ENCODE data around the gene ITPKB.

Gene ITPKB

DNA sequence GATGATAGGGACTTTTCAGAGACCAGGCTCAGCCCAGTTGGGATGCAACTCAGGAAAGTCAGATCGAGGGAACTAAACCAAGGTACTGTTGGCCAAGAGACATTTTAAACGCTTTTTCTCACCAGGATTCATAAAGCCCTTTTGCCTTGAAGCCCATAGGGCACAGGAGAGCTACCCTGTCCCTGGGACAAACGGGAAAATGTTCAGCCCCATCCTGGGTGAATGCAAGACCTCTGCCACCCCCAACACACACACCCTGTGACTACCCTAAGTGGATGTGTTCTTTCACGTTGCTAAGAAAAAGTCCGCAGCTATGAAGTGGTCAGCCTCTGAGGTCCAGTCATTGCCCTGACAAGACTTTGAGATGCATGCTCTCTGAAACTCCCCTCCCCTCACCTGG lies 58.4 kb downstream of the ITPKB start:
- no peak for DNase-seq
- intact Hi-C loops (cut with DNase I): loop anchor here (10.0 kb wide), 1 partner anchor 46 kb away; no protein-coding TSS in a partner anchor

DNA sequence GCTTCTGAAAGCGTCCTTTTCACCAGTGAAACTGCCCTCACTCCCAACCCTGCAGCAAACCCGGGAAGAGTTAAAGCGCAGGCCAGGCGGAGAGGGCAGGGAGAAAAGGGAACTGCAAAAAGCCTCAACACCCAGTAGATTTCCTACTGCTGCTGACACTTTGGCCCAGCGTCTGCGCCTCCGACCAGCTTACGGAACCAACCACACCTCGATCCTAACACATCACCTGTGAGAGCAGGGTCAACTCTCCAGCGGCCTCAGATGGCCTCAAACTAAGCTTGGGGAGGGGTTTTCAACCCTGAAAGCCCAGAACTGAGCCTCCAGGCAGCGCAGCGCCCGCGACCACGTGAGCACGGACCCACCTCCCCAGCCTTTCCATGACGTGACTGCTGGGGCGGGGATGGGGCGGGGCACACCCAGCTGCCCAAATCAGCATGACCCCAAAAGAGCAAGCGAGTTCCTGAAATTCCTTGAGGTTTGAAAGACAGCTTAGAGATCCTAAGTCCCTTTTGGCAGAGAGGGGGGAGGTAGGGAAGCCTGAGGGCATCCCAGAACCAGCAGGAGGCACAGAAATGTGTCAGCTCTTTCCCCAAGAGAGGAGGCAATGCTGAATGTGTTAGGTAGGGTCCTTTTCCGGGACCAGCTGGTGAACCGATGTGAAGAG lies 59.1 kb downstream of the ITPKB start:
- DNase-seq: peak; percentile 72 to 93 (median 84)
- intact Hi-C loops (cut with DNase I): loop anchor here (10.0 kb wide), 1 partner anchor 45 kb away; no protein-coding TSS in a partner anchor

DNA sequence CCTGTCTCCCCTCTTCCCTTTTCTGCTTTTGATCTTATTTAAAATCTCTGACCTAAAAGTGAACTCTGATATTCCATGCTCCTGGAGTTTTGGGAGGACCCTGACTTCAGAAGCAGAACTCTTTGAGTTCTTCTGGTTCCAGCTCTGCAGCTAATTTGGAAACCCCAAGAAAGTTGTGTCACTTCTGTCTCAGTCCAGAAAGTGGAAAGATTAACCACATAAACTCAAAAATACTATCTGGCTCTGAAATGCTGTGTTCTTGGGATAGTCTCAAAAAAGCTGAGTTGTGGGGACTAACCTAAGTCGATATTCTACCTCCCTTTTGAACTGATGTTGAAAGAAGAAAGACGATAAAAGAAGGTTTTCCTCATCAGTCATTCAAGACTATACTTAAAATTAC lies 59.8 kb downstream of the ITPKB start:
- no peak for DNase-seq
- intact Hi-C loops (cut with DNase I): no loop called here

DNA sequence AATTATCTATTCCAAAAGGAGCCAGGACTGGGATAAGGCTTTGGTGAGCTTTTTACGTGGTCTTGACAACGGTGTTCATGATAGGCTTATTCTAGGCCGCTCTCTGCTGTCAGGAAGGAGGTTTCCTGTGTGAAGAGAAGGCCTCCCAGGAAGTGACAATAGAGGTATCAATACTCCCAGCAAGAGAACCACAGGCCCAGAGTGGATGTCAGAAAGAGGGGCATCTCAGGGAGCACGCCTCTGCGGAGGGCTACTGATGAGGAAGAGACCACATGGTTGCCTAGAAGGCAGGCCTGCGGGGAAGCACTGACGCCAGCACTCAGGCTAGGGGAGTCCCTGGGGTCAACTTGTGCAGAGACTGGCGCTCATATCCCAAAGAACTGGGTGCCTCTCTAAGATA lies 60.4 kb downstream of the ITPKB start:
- no peak for DNase-seq
- intact Hi-C loops (cut with DNase I): no loop called here

DNA sequence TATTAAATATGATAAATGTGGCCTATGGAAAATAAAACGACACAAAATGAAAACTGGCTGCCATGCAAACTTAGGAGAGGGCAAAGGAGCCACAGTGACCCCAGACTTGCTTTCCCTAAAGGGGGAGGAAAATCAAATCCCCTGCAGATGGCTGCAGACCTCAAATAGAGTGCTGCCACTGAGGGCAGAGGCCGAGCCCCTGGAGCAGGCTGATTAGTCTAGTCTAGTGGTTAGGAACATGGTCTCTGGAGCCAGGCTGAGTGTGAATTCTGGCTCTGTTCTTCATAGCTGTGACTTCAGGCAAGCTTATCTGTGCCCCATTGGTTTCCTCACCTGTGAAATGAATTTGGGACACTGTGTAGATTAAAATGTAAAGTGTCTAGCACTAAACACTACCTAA lies 60.8 kb downstream of the ITPKB start:
- intact Hi-C loops (cut with DNase I): no loop called here
- DNase-seq: no peak

DNA sequence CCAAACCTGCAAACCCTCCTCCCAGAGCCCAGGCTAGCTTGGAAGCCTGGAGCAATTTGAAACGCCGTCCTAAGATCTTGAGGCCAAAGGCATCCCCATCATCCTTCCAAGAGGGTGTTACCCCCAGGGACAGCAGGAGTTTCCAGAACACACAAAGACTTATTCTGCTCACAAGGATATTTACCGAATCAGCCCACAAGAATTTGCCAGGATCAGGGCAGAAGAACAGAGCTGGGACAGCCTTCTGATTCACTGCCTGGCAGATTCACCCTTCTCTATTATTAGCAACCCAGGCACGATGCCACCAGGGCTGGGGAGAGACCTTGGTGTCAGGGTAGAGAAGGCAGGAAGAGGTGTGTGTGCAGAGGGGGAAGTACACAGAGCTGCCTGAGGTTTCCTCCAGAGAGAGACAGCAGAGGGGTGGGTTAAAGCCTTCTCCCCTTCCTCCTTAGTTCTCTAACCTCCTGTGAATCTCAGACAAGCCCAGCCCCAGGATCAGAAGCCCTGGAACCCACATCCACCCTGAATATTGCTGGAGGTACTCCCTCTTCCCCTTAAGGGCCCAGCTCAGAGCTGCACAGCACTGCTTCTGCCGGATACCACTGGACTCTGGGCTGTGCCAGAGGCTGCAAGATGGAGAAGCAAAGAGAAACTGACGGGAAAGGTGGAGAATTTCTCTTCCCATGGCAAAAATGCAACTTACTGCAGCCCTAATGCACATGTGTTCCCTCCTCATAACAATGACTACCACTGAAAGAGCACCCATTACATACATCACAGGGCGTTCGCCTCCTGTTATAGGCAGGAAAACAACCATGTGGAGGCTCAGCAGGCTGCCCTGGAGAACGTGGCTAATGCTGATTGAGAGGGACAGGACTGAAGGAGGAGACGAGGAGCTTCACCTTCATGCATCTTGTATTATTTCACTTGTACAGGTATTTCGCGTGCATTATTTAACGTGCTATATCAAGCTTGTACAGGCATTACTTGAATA lies 61.8 kb downstream of the ITPKB start:
- intact Hi-C loops (cut with DNase I): no loop called here
- DNase-seq: peak; percentile 55 to 96 (median 86)

DNA sequence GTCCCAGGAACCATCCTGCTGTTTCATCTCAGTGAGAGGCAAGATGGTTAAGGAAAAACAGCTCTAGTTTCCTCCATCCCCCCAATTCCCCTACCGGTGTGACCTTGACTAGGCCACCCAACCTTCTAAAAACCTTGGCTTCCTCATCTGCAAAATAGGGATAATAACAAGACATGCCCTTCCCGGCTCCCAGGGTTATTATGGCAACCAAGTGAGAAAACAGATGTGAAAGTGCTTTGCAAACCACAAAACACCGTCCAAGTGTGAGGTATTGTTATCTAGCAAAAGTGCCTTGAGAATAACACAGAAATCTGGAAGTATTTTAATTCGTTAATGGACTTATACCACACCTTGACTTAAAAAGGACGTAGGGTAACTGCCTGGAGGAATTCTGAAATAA lies 62.7 kb downstream of the ITPKB start:
- DNase-seq: no peak
- intact Hi-C loops (cut with DNase I): no loop called here

DNA sequence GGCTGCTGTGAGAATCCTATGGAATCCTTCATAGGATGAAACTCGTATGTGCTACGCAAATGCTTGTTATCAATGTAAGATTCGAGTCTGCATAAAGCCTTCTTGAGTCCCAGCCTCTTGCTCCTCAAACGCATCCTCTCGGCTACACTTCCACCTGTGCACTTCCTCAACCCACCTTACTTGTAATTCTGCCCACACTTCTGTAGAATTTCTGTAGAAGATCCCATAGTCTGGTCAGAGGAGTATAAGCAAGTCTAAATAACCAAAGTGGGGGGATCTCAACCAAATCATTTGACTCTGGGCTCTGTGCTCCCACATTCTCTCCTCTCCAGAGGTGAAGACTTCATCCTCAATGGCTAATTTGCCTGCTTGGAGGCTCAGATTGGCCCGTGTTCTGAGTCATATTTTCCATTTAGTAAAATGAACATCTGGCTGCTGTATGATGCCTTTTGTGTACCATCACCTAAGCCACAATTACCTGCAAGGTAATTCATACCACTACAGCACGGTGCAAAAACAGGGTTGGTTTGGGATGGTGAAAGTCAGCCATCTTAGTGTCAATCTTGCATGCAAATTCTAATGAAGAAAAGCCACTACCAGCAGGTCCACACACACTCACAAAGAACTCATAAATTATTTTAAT lies 63.2 kb downstream of the ITPKB start:
- intact Hi-C loops (cut with DNase I): no loop called here
- DNase-seq: no peak

DNA sequence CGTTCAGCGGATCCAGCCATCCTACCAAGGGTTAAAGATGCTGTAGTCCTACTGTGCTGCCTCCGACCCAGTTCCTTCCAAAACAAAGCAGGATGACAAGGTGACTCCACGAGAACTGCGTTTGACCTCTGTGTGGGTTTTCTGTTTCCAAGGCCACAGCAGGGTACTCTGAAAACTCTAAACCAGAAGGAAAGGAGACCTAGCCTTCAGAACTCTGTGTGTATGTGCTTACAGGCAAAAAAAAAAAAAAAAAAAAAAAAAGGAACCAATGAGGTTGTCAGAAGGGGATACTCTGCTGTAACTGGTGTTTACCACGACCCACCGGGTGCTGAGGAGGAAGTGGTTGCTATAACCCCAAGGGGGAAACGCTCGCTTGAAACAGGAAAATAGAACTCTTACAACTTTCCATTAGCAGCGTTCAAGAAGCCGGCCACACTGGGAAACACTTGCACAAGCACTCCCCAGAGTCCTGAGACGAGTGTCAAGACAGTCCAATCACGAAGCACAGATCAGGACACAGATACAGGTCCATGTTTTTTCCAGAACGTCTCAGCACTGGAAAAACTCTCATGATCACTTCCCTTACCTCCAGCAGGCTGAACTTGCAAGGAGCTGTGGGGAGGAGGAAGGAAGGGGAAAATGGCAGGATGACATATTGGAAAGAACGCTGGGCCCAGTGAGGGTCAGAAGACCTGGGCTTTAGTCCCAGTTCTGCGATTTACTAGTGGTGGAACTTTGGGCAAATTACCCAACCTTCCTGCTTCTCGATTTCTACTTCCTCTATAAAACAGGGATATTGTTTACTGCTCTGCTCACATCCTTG lies 64.0 kb downstream of the ITPKB start:
- intact Hi-C loops (cut with DNase I): no loop called here
- DNase-seq: peak in 6 of 42 donors; percentile 45 to 64 (median 54)

DNA sequence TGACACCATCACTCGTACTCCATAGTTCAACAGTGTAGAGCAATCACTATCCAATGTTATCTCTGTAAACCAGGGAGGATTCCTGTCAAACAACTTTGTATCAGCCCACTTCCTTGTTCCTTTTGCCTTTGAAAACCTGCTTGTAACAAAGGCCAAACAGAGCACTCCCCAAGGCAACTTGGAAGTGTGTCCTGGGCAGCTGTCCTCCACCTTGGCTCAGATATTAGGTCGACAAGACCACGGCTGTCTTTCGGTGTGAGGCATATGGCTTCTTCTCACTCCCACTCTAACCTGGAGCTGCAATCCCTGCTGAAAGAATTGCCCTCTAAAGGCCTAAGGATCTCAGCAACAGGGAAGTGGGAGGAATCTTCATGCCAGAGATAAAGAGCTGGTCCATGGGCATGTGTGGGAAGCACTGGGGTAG lies 66.7 kb downstream of the ITPKB start:
- intact Hi-C loops (cut with DNase I): no loop called here
- DNase-seq: no peak

DNA sequence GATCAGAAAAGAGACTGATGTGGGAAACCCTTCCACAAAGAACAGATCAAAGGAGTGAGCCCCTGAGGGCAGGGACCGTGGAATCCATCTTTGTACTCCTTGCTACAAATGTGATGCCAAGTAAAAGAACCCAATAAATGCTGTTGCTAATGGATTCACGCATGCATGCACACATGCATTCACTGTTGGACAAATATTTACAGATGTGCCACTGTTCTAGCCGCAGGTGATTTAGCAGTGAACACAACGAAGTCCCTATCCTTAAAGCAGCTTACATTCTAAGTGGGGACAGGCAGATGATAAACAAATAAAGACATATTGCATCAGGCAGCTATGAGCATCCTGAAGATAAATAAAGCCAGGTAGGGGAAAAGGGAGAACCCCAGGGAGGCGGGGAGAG lies 67.8 kb downstream of the ITPKB start:
- no peak for DNase-seq
- intact Hi-C loops (cut with DNase I): no loop called here

DNA sequence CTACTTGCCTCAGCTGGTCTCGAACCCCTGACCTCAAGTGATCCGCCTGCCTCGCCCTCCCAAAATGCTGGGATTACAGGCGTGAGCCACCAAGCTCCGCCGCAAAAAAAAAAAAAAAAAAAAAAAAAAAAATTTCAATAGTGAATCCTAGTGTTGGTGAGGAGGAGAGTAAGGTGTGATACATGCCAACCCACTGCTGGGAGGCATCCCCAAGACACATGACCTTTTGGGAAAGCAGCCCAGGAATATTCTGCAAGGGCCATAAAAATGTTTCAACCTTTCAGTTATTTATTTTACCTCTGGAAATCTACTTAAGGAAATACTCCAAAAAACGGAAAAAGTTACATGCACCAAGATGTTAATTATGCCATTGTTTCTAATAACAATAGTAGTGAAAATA lies 69.0 kb downstream of the ITPKB start:
- intact Hi-C loops (cut with DNase I): no loop called here
- DNase-seq: no peak

DNA sequence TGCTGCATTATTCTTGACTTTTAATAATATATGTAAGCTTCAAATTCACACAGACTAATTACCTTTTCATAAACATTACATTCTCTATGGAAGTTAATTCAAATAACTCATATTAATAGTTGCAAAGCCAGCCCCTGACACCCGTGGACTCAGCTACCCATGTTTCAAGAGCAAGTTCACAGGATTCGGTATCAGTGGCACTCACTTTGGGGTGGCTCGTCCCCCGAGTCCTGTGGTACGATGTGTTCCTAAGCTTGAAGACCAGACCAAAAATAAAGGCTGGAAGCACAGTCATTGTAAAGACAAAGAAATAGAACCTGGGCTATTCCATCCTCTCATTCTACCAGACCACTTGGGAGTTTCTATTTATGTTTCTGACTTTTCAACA lies 70.9 kb downstream of the ITPKB start:
- DNase-seq: no peak
- intact Hi-C loops (cut with DNase I): no loop called here

DNA sequence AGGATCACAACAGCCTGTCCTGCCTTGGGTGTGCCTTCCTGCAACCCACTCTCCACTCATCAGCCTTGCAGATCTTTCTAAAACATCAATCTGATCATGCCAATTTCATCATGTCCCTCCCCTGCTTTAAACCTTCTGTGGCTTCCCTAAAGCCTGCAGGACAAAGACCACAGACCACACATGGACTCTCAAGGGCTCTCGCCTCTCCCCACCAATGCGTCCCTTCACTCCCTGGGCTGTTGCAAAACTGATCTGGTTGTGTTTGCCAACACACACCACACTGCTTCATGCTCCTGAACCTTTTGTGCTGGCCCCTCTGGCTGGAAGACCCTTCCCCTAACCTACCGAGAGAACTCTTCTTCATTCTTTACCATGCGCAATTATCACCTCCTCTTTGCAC lies 72.4 kb downstream of the ITPKB start:
- intact Hi-C loops (cut with DNase I): no loop called here
- no peak for DNase-seq

DNA sequence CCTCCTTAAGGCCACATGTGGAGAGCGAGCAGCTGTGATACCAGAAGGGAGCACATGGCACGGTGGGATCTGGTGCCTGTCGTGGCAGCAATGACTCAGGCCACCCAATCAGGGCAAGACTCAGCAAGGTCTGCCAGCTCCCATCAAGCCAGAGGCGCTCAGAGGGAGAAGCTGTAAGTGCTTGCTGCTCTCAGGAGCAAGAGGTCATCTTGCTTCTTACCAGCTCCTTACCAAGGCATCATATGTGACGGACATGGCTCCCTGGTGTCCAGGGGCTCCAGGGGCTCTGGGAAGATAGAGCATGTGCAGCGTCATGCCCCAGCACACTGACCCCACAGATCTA lies 72.9 kb downstream of the ITPKB start:
- DNase-seq: no peak
- intact Hi-C loops (cut with DNase I): no loop called here

DNA sequence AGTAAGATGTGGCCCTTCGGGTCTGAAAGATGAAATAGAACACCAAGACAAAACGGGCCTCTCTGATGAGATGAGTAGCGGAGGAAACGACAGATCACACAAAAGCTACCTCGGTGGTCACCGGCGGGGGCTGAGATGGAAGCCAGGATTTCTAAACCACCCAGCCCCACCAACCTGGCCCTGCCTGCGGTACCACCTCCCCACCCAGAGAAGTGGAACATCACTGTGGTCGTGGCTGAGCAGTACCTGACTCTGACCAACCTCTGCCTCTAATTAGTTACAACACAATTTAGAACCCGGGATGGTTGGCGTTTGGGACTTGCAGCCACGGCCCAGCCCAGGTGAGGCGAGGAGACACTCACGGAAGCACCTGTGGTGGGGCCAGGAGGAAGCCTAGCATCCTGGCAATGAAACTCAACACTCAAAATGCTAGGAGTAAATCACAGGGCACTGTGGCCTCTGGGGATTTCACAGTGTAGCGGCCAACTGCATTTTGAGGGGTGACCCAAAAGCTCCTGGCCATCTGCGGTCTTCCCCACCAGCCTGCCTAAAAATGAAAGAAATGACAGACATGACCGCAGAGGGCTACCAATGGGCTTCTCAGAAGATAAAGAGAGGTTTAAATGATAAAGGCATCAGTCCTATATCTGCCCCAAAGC lies 73.4 kb downstream of the ITPKB start:
- intact Hi-C loops (cut with DNase I): no loop called here
- DNase-seq: no peak

DNA sequence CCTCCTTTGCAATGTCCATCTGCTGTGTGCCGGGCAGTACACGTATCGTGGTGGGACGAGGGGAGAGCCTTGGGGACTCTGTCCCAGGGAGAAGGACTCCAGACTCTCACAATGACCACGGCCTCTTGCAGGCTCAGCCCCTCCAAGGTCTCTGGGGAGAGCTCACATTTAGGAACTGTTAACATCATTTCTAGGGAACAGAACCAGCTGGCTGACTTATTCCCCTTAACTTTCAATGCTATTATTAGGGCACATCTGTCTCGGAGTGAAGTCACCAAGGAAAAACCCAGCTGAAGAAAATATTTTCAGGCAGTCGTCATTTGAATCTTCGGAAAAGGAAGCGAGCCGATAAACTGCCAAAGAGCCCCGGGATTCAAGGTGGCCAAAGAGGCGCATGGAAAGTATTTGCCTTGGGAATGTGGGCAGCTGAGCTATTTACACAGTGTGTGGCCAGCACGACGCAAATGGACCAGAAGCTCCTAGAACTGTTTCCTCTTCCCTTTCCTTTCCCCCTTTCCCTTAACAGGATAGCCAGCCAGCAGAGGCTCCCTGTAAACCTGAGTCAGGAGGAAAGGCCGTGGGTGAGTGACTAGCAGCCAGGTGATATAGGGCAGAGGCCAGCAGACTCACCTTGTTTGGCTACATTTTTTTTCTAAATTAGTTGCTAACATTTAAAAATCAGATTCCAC lies 74.5 kb downstream of the ITPKB start:
- DNase-seq: no peak
- intact Hi-C loops (cut with DNase I): no loop called here

DNA sequence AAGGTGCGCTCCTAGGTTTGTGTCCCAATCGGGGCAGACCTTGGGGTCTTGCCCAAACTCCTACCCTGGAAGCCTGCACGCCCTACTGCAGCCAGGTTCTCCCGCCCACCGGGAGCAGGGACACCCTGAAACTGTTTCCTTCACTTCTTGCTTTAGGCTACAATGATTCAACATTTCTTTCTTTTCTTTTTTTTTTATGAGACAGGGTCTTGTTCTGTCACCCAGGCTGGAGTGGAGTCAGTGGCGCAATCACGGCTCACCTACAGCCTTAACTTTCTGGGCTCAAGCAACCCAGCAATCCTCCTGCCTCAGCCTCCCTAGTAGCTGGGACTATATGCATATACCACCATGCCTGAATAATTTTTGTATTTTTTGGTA lies 75.8 kb downstream of the ITPKB start:
- intact Hi-C loops (cut with DNase I): no loop called here
- no peak for DNase-seq
